Astrocyte of the hippocampus (primary cell): Measurements from ENCODE around the gene MYO6.
A peak's percentile ranks its signal among the peaks of the same experiment; 100 is the strongest.

Experiments used
- DNase-seq: peaks from one replicate; pipeline ENCODE4 v3.0.0; 2011; ENCODE audit warnings: low read depth, low spot score

MYO6 gene

GRCh38 chr6:75766387-75766786 lies 17.3 kb downstream of the MYO6 start:
- DNase-seq, result no peak

DNA sequence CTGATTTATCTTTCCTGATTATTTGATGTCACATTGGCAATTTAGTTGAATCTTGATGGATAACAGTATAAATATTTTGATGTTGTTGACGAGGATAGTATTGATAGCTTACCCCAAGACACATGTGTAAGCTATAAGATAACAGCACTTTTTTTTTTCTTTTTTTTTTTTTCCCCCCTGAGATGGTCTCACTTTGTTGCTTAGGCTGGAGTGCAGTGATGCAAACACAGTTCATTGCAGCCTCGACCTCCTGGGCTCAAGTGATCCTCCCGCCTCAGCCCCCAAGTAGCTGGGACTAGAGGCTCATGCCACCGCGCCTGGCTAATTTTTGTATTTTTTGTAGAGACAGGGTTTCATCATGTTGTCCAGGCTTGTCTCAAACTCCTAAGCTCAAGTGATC lies 21.8 kb downstream of the MYO6 start:
- DNase-seq, result no peak

GRCh38 chr6:75775219-75775618 lies 26.2 kb downstream of the MYO6 start:
- peak; percentile 39 for DNase-seq

- DNase-seq, result no peak
Measured at GRCh38 chr6:75776461-75776860, 27.4 kb downstream of the MYO6 start.

DNA sequence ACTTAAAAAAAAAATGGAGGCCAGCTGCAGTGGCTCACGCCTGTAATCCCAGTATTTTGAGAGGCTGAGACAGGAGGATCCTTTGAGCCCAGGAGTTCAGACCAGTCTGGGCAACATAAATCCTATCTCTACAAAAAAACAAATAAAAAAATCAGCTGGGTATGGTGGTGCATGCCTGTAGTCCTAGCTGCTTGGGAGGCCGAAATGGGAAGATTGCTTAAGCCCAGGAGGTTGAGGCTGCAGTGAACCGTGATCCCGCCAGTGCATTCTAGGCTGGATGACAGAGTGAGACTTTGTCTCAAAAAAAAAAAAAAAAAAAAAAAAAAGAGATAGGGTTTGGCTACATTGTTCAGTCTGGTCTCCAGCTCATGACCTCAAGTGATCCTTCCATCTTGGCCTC lies 29.7 kb downstream of the MYO6 start:
- DNase-seq, result no peak

GRCh38 chr6:75786152-75786551 lies 37.1 kb downstream of the MYO6 start:
- no peak for DNase-seq

GRCh38 chr6:75788894-75789293 lies 39.9 kb downstream of the MYO6 start:
- DNase-seq, result no peak

DNA sequence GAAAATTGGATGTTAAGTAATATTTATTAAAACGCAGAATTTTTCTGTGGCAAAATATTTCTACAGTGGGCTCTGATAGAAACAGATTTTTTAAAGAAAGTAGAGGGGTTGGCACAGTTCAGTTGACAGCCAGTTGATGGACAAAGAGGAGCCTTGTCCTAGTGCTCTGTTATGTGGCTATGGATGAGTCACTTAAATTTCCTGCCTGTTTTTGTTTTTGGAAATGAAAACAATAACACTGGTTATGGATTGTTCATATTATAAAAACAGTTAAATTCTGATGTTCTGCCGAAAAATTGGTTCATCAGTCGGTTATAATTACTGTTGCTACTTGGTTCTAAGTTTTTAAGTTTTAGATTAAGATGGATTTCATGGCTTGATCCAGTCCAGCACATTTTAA lies 42.8 kb downstream of the MYO6 start:
- no peak for DNase-seq

DNA sequence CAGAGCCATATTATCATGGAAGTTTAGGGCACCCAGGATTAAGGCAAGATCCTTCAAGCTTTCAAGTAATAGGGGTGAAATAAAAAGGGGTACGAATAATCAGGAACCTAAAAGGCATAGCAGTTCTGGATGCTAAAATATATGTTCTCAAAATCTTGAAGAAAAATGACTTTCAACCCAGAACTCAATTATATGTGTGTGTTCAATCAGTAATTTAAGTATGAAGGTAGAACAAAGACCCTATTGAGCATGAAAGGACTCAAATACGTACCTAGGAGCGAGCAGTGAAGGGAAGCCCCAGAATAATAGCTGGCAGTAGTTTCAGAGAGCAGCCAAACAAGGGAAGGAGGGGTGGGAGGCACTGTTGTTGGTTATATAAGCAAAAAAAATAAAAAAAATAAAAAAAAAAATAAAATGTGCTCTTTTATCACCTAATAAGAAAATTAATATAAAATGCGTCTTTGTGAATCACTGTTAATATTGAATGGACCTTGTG lies 45.4 kb downstream of the MYO6 start:
- DNase-seq, result no peak

DNA sequence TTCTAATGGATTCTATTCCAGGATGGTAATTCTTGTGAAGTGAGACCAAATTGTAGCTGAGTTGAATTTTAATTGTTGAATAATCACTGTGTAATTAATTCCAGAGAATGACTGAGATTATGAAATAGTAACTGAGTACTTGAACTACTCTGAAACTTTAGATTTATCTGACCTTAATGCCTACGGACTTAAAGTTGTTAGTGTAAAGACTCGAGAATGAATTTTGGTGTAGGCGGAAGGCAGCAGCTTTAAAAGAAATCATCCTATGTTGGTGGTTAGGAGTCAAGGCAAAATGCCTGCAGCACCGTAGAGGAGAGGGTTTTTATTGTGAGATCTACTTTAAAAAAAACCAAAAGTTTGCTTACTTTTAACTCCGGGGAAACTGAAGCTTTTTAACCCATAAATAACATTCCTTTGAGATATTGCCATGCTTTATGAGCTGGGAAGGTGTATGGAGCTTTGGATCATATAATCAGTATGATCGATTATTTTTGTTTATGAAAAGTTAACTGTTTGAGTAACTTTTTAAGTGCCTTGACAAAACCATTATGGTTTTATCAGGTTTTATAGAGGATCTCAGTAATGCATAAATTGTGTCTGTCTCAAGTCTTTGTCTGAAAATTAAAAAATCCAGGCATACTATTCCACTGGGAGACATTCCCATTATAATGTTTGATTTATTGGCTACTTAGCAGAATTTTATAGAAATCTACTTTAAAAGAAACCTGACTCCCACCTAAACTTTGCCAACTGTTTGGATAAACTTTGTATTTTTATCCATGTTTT lies 46.1 kb downstream of the MYO6 start:
- DNase-seq, result no peak

DNA sequence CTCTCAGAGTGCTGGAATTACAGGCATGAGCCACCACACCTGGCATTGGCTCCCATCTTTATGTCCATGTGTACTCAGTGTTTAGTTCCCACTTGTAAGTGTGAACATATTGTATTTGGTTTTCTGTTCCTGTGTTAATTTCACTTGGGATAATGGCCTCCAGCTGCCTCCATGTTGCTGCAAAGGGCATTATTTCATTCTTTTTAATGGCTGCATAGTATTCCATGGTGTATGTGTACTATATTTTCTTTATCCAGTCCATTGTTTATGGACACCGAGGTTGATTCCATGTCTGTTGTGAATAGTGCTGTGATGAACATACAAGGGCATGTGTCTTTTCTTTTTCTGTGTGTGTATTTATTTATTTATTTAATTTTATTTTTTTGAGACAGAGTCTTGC lies 47.7 kb downstream of the MYO6 start:
- no peak for DNase-seq

DNA sequence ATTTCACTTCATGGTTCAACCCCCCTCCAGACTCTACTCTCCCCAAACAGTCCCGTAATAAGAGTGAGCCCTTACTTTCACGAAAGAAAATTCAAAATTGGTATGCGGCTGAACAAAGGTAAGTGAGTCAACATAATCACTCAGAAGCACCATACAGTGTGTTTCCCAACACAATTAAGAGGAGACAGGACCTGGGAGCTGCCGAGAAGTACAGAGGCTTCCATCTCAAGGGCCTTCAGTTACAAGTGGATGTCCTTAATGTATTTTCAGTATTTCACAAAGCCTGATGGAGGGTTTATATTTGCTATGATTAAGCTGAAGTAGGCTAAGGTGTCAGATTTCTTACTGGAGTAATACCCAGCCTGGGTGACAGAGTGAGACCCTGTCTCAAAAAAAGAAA lies 51.1 kb downstream of the MYO6 start:
- no peak for DNase-seq

DNA sequence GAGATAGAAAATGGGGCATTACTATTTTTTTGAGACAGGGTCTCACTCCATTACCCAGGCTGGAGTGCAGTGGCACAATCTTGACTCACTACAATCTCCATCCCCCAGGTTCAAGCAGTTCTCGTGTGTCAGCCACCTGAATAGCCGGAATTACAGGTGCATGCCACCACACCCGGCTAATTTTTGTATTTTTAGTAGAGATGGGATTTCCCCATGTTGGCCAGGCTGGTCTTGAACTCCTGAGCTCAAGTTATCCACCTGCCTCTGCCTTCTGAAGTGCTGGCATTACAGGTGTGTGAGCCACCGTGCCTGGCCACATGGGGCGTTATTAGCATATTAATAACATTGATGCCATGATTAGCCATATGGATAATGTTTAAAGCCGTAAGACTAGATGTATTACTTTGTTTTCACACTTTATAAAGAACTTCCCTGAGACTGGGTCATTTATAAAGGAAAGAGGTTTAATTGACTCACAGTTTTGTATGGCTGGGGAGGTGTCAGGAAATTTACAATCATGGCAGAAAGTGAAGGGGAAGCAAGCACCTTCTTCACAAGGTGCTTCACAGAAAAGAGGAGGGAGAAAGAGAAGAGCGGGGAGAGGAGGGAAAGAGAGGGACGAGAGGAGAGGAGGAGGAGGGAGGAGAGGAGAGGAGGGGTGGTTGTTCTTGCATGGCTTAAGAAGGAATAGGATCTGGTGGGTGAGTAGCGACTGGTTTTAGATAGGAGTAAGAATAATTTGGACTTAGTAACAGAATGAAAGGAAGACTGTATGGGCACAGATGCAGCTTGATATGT lies 51.9 kb downstream of the MYO6 start:
- DNase-seq, result no peak

GRCh38 chr6:75802366-75802765 lies 53.3 kb downstream of the MYO6 start:
- peak; percentile 50 for DNase-seq

DNA sequence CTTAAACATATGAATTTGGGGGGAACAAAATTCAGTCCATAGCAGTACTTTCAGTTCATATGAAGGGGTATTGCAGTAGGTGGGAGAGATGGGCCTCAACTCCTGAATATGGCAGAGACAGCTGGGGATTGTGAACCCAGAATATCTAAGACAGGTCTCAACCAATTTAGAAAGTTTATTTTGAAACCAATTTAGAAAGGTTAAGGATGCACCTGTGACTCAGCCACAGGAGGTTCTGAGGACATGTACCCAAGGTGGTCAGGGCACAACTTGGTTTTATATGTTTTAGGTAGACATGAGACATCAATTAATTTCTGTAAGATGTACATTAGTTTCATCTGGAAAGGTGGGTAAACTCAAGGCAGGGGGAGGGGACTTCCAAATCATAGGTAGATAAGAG lies 59.5 kb downstream of the MYO6 start:
- DNase-seq, result no peak

- no peak for DNase-seq
Measured at GRCh38 chr6:75812560-75812959, 63.5 kb downstream of the MYO6 start.

GRCh38 chr6:75813476-75814250 lies 64.6 kb downstream of the MYO6 start:
- DNase-seq, result no peak

- DNase-seq, result no peak
Measured at GRCh38 chr6:75815756-75816155, 66.7 kb downstream of the MYO6 start.

DNA sequence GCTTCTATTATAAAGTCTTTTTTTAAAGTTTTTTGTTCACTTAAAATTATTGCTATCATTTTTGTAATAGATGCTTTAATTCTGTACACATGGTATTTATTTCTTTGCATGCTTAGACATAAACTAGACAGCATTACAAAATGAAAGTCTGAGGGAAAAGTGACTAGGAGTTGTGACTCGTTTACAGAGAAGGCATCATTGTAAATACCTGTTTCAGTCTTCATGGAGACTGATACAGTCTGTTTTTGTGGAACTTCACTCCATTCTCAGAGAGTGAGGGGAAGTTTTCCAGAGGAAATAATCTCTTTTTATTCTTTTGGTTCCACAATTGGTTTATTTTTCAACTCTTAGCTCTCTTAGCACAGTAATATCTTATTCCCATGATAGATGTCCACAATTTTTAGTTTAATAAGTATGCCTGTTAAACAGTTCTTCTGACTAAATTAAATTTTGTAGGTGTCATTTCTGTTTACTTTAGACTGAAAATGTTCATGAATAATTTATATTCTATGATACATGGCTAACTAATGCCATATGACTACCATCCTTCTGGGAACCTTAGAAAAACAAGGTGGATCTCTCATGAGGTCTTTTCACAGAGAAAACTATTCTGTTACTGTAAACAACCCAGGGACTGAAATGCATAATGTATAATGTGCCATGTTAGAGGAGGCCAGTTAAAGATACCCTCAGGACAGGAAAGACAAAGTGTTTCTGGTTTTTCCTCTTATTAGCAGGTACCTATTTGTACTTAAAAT lies 69.2 kb downstream of the MYO6 start:
- peak; percentile 49 for DNase-seq

DNA sequence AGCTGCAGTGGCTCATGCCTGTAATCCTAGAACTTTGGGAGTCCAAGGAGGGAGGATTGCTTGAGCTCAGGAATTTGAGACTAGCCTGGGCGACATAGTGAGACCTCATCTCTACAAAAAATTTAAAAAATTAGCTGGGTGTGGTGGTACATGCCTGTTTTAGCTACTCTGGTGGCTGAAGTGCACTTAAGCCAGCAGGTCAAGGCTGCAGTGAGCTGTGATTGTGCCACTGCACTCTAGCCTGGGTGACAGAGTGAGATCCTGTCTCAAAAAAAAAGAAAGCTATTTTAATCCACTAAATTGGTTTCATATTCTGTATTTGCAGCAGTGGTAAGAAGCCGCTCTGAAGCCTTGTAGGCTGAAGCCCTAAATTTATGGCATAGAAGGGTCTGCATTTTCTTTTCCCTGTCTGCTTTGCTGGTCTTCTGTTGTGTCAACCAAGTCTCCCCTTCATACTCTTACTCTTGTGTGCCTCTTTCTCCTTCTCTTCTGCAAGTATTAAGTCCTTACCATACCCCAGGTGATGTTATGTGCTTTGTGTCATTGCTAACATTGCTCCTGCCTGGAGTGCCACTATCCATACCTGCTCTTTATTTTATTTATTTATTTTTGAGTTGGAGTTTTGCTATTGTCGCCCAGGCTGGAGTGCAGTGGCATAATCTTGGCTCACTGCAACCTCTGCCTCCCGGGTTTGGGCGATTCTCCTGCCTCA lies 70.9 kb downstream of the MYO6 start:
- DNase-seq, result no peak

DNA sequence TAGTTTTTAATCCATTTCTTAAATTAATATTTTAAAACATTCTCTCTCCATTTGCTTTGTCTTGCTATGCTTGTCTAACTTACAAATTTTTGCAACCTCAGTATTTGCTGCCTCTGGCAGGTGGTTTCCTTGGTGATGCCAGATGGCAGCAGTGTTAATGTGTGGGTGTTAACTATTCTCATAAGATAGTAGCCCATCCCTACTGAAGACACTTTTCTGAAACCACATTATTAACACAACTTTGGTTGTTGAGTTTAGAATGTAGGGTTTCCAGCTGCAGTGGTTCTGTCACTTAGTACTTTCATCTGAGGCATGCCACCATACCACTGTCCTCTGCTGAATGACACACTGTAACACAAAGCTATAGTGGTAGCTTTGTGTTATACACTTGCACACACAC lies 75.1 kb downstream of the MYO6 start:
- DNase-seq, result no peak
